Thymus (tissue), 11 donors: ENCODE measurements around the gene NEURL4. TPM values are rescaled to one million over a fixed set of nuclear protein-coding genes. Genes with fewer than 3 reads are reported as not detected.
"Not testable (repeated sequence)": the region's sequence is repeated elsewhere in the genome, so short reads cannot be mapped to it uniquely, and the experiment has no call there.

Experiments
- DNase-seq, 9 donors: peaks; one replicate each; pipeline ENCODE4 v3.0.0-alpha.2; 2013; ENCODE audit warnings: low spot score in 9 of 9, low read depth in 6 of 9, missing footprints in 1 of 9
- H3K27ac ChIP-seq, 2 donors: one replicate each; pipeline ENCODE4 v1.5.1; 2013; ENCODE audit warnings: control low read depth in 1 of 2, low read depth in 1 of 2, low read length in 1 of 2, mild to moderate bottlenecking in 1 of 2, moderate library complexity in 1 of 2
- H3K27me3 ChIP-seq, 2 donors: one replicate each; pipeline ENCODE4 v1.5.1; 2013; ENCODE audit warnings: low read length in 1 of 2; ENCODE audit not compliant: control insufficient read depth in 2 of 2, insufficient read depth in 1 of 2
- H3K36me3 ChIP-seq, 2 donors: one replicate each; pipeline ENCODE4 v1.5.1; 2013; ENCODE audit warnings: low read length in 1 of 2, mild to moderate bottlenecking in 1 of 2, moderate library complexity in 1 of 2; ENCODE audit not compliant: control insufficient read depth in 2 of 2, insufficient read depth in 2 of 2
- H3K4me1 ChIP-seq, 2 donors: one replicate each; pipeline ENCODE4 v1.5.1; 2013; ENCODE audit warnings: low read length in 2 of 2; ENCODE audit not compliant: control insufficient read depth in 2 of 2, insufficient read depth in 2 of 2
- H3K4me3 ChIP-seq, 2 donors: one replicate each; pipeline ENCODE4 v1.5.1; 2013; ENCODE audit warnings: low read length in 2 of 2, control low read depth in 1 of 2, mild to moderate bottlenecking in 1 of 2
- H3K9me3 ChIP-seq, 2 donors: one replicate each; pipeline ENCODE4 v1.5.1; 2013; ENCODE audit warnings: low read length in 1 of 2, mild to moderate bottlenecking in 1 of 2; ENCODE audit not compliant: control insufficient read depth in 2 of 2, insufficient read depth in 1 of 2
- WGBS: extraction: QIAGEN DNeasy Blood & Tissue Kit; methylation state at CpG from one replicate; pipeline ENCODE4 v1.1.7; 2013; 5-methylcytosine and 5-hydroxymethylcytosine counted together
- polyA plus RNA-seq: library from polyadenylated mRNA; stranded (reverse); fragments of 200-250 nt; gene quantifications from one replicate; pipeline ENCODE4 v1.2.3, GENCODE V29; 2013
- total RNA-seq: library from RNA; stranded (reverse); fragments of 120-200 nt; gene quantifications from one replicate; pipeline ENCODE4 v1.2.4, GENCODE V29; 2013
- donor health status: healthy.

Gene NEURL4
- total and polyA plus RNA-seq, 2 donors = 12.3 to 39.6 TPM

- H3K36me3 ChIP-seq = peaks cover 26 to 29% of the 10 kb centered on the region in 2 donors
- 5% methylated on average over 17 of the region's 17 CpGs for WGBS
- peak within 1 kb of the TSS; percentile 93 to 94 for H3K27ac ChIP-seq
- DNase-seq = peak in 6 of 9 donors; percentile 64 to 93 (median 86)
- no peaks in the 10 kb centered on the region for H3K27me3 ChIP-seq
- peaks cover 22 to 62% of the 10 kb centered on the region in 2 donors for H3K4me1 ChIP-seq
- peak within 1 kb of the TSS; percentile 78 to 98 for H3K4me3 ChIP-seq
- H3K9me3 ChIP-seq = peaks cover 0 to 1% of the 10 kb centered on the region in 2 donors
Measured at GRCh38 chr17:7336240-7337175, 7.4 kb upstream of the NEURL4 start, which contains the start of gene ACAP1. TSS of gene ACAP1 (plus strand) at chr17:7336529. CDS start at chr17:7336735, 206 bp downstream.

- 92% methylated on average over 13 of the region's 13 CpGs for WGBS
- Histone ChIP-seq H3K36me3 (peaks cover 21 to 22% of the 10 kb centered on the region in 2 donors), H3K4me3 (peak overlapping the region; percentile 78 to 98), H3K27ac (peak overlapping the region; percentile 36 to 93), H3K4me1 (peaks cover 22 to 70% of the 10 kb centered on the region in 2 donors)
- H3K9me3 ChIP-seq, DNase-seq, H3K27me3 ChIP-seq: not testable (repeated sequence)
Measured at GRCh38 chr17:7335765-7336164, 6.6 kb upstream of the NEURL4 start.

- Histone ChIP-seq H3K27me3 (no peaks in the 10 kb centered on the region), H3K9me3 (peaks cover 0 to 2% of the 10 kb centered on the region in 2 donors), H3K4me1 (peaks cover 27 to 77% of the 10 kb centered on the region in 2 donors), H3K27ac (no peak overlapping the region), H3K36me3 (peaks cover 16 to 20% of the 10 kb centered on the region in 2 donors), H3K4me3 (no peak overlapping the region)
- no peak for DNase-seq
- 98% methylated on average over 3 of the region's 3 CpGs for whole genome bisulfite sequencing
Measured at GRCh38 chr17:7334938-7335538, 5.9 kb upstream of the NEURL4 start.

DNA sequence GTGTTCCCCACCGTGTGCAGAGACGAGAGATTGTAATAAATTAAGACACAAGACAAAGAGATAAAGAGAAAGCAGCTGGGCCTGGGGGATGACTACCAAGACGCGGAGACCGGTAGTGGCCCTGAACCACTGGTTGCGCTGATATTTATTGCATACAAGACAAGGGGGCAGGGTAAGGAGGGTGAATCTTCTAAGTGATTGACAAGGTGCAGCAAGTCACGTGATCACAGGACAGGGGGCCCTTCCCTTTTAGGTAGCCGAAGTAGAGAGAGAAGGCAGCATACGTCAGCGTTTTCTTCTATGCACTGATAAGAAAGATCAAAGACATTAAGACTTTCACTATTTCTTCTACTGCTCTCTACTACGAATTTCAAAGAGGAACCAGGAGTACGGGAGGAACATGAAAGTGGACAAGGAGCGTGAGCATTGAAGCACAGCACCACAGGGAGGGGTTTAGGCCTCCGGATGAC is 3.5 kb upstream of the NEURL4 start:
- Histone ChIP-seq H3K27ac (peak overlapping the region; percentile 75 to 98), H3K4me3 (peak overlapping the region in 1 of 2 donors; percentile 47), H3K4me1 (peaks cover 32 to 85% of the 10 kb centered on the region in 2 donors)
- WGBS = 20% methylated on average over 14 of the region's 14 CpGs
- H3K36me3 ChIP-seq, H3K9me3 ChIP-seq, H3K27me3 ChIP-seq: not testable (repeated sequence)
- peak in 1 of 9 donors; percentile 59 for DNase-seq

DNA sequence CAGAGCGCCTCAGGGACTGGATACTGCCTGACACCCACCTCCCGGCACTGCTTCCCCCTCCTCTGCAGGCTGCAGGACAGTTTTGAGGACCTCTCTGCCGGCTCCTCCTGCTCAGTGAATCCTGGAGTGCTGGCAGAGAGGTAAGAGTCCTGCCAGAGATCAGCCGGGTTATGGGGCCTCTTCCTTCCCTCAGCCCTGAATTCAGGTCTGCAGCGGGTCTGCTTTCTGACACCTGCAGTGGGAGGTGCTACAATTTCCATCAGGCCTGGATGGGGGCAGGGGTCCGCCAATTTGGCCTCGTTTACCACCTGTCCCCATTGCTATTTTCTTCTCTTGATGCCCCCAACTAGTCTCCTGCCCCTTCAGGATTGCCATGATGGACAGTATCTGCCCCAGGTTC is 3.0 kb upstream of the NEURL4 start:
- Histone ChIP-seq H3K4me1 (peaks cover 32 to 81% of the 10 kb centered on the region in 2 donors), H3K27me3 (no peaks in the 10 kb centered on the region), H3K36me3 (peaks cover 0 to 2% of the 10 kb centered on the region in 2 donors), H3K27ac (peak overlapping the region; percentile 75 to 98), H3K4me3 (peak overlapping the region in 1 of 2 donors; percentile 47), H3K9me3 (peaks cover 0 to 2% of the 10 kb centered on the region in 2 donors)
- peak in 2 of 9 donors; percentile 44 to 75 for DNase-seq
- WGBS = 24% methylated on average over 7 of the region's 7 CpGs

GRCh38 chr17:7330638-7331015 is 1.5 kb upstream of the NEURL4 start:
- H3K4me3 ChIP-seq = peak overlapping the region; percentile 77 to 85
- 82% methylated on average over 13 of the region's 13 CpGs for WGBS
- no peaks in the 10 kb centered on the region for H3K27me3 ChIP-seq
- H3K27ac ChIP-seq = peak overlapping the region; percentile 95 to 98
- H3K36me3 ChIP-seq = peaks cover 9 to 11% of the 10 kb centered on the region in 2 donors
- peaks cover 26 to 69% of the 10 kb centered on the region in 2 donors for H3K4me1 ChIP-seq
- DNase-seq = no peak
- peaks cover 0 to 2% of the 10 kb centered on the region in 2 donors for H3K9me3 ChIP-seq

DNA sequence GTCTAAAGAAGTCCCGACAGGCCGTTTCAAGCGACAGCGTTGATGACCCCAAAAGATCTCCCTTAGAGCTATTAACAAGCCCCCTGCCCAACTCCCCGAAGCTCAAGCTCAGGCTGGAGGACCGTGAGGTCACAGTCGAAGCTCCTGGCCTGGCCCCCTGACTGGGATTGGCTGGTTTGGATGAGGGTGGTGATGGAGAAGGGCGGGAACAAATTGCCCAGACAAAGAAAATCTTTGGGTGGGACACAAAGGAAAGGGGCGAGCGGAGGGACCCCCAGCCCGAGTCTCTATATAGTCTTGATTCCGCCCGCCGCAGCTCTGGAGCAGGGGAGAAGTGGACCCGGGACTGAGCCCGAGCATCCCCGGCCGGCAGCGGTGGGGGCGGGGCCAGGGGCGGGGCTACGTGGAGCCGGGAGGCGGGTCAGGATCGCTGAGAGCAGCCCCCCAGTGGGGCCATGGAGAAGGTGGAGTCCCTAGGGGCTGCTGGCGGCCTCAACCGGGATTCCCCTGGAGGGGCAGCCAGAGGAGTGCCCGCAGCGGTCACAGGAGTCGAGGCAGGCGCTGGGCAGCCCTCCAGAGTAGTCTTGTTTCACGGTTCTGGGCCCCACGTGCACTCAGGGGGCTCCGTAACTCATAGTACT is 982 bp upstream of the NEURL4 start:
- Histone ChIP-seq H3K9me3 (peaks cover 0 to 2% of the 10 kb centered on the region in 2 donors), H3K4me1 (peaks cover 23 to 64% of the 10 kb centered on the region in 2 donors), H3K4me3 (peak overlapping the region; percentile 77 to 85), H3K27me3 (no peaks in the 10 kb centered on the region), H3K27ac (peak overlapping the region; percentile 95 to 98), H3K36me3 (peaks cover 13 to 16% of the 10 kb centered on the region in 2 donors)
- peak in 3 of 9 donors; percentile 67 to 89 (median 81) for DNase-seq
- 3% methylated on average over 34 of the region's 34 CpGs for WGBS

GRCh38 chr17:7329374-7329996 is 350 bp upstream of the NEURL4 start:
- Histone ChIP-seq H3K4me1 (peaks cover 23 to 57% of the 10 kb centered on the region in 2 donors), H3K9me3 (peaks cover 0 to 2% of the 10 kb centered on the region in 2 donors), H3K27ac (peak overlapping the region; percentile 95 to 98), H3K4me3 (peak overlapping the region; percentile 77 to 85), H3K36me3 (peaks cover 18 to 22% of the 10 kb centered on the region in 2 donors), H3K27me3 (no peaks in the 10 kb centered on the region)
- WGBS = under 1% methylated on average over 43 of the region's 43 CpGs
- peak; percentile 94 to 100 (median 98) for DNase-seq
